ENCODE data around the gene CASS4. TPM values are rescaled to one million over a fixed set of nuclear protein-coding genes. Genes with fewer than 3 reads are reported as not detected.

The CASS4 gene
- total RNA-seq, 1 donor from 2014 or later: not detected

GRCh38 chr20:56433221-56433879, 21.3 kb downstream of the CASS4 start:
- Mint-ChIP-seq H3K4me3 (no peak overlapping the region), H3K27me3 (ENCODE audit: insufficient read depth, low read depth) (no peaks in the 10 kb centered on the region), H3K36me3 (no peaks in the 10 kb centered on the region), H3K9me3 (no peaks in the 10 kb centered on the region), H3K27ac (no peak overlapping the region), H3K4me1 (peaks cover 31% of the 10 kb centered on the region)
- no peak for TF ChIP-seq EZH2phosphoT487 (IDR thresholded peaks at IDR 0.05)
- TF ChIP-seq EZH2 (IDR thresholded peaks at IDR 0.05): no peak
- TF ChIP-seq CTCF (IDR thresholded peaks at IDR 0.05): no peak
- Histone ChIP-seq H4K20me1 (ENCODE audit: low read depth) (no peaks in the 10 kb centered on the region), H3K9me3 (ENCODE audit: low read depth) (no peaks in the 10 kb centered on the region), H3K79me2 (ENCODE audit: low read depth) (no peaks in the 10 kb centered on the region), H3K36me3 (no peaks in the 10 kb centered on the region), H2AFZ (replicated peaks) (no peak overlapping the region), H3K4me2 (no peak overlapping the region), H3F3A (ENCODE audit: low read depth) (no peaks in the 10 kb centered on the region), H3K9ac (no peak overlapping the region), H3K4me3 (no peak overlapping the region), H3K27ac (no peak overlapping the region), H3K27me3 (peaks cover 17% of the 10 kb centered on the region), H3K4me1 (no peaks in the 10 kb centered on the region)
- DNase-seq (ENCODE audit: low spot score): no peak

GRCh38 chr20:56433880-56434255, 21.8 kb downstream of the CASS4 start:
- Histone ChIP-seq H2AFZ (replicated peaks) (no peak overlapping the region), H3K4me3 (no peak overlapping the region), H3K4me2 (no peak overlapping the region), H3K36me3 (no peaks in the 10 kb centered on the region), H4K20me1 (ENCODE audit: low read depth) (no peaks in the 10 kb centered on the region), H3K27ac (no peak overlapping the region), H3F3A (ENCODE audit: low read depth) (no peaks in the 10 kb centered on the region), H3K27me3 (peaks cover 17% of the 10 kb centered on the region), H3K79me2 (ENCODE audit: low read depth) (no peaks in the 10 kb centered on the region), H3K4me1 (no peaks in the 10 kb centered on the region), H3K9me3 (ENCODE audit: low read depth) (no peaks in the 10 kb centered on the region), H3K9ac (no peak overlapping the region)
- Mint-ChIP-seq H3K9me3 (no peaks in the 10 kb centered on the region), H3K27ac (no peak overlapping the region), H3K36me3 (no peaks in the 10 kb centered on the region), H3K4me3 (no peak overlapping the region), H3K27me3 (ENCODE audit: insufficient read depth, low read depth) (peaks cover 2% of the 10 kb centered on the region), H3K4me1 (peaks cover 31% of the 10 kb centered on the region)
- no peak for TF ChIP-seq EZH2phosphoT487 (IDR thresholded peaks at IDR 0.05)
- no peak for DNase-seq (ENCODE audit: low spot score)

- Histone ChIP-seq H2AFZ (replicated peaks) (no peak overlapping the region), H3K4me2 (no peak overlapping the region), H4K20me1 (ENCODE audit: low read depth) (no peaks in the 10 kb centered on the region), H3K36me3 (no peaks in the 10 kb centered on the region), H3K9ac (no peak overlapping the region), H3K27me3 (no peaks in the 10 kb centered on the region), H3F3A (ENCODE audit: low read depth) (no peaks in the 10 kb centered on the region), H3K79me2 (ENCODE audit: low read depth) (no peaks in the 10 kb centered on the region), H3K4me3 (no peak overlapping the region), H3K27ac (no peak overlapping the region), H3K4me1 (no peaks in the 10 kb centered on the region), H3K9me3 (ENCODE audit: low read depth) (no peaks in the 10 kb centered on the region)
- TF ChIP-seq EZH2 (IDR thresholded peaks at IDR 0.05) (no peak), CTCF (IDR thresholded peaks at IDR 0.05) (no peak), EZH2phosphoT487 (IDR thresholded peaks at IDR 0.05) (no peak)
- no peak overlapping the region for H3K27ac Mint-ChIP-seq
- no peak overlapping the region for H3K4me3 Mint-ChIP-seq
- H3K4me1 Mint-ChIP-seq: peaks cover 16% of the 10 kb centered on the region
- no peaks in the 10 kb centered on the region for H3K9me3 Mint-ChIP-seq
- no peaks in the 10 kb centered on the region for H3K36me3 Mint-ChIP-seq
- DNase-seq (ENCODE audit: low spot score): no peak
- H3K27me3 Mint-ChIP-seq (ENCODE audit: insufficient read depth, low read depth): peaks cover 2% of the 10 kb centered on the region
Measured at GRCh38 chr20:56437196-56437960, 25.3 kb downstream of the CASS4 start.

GRCh38 chr20:56438284-56438683, 26.2 kb downstream of the CASS4 start:
- Mint-ChIP-seq H3K4me1 (peaks cover 14% of the 10 kb centered on the region), H3K27ac (no peak overlapping the region), H3K36me3 (no peaks in the 10 kb centered on the region), H3K9me3 (no peaks in the 10 kb centered on the region), H3K27me3 (ENCODE audit: insufficient read depth, low read depth) (peaks cover 2% of the 10 kb centered on the region), H3K4me3 (no peak overlapping the region)
- H3K9me3 ChIP-seq (ENCODE audit: low read depth): no peaks in the 10 kb centered on the region
- no peak overlapping the region for H3K27ac ChIP-seq
- H2AFZ ChIP-seq (replicated peaks): no peak overlapping the region
- no peaks in the 10 kb centered on the region for H4K20me1 ChIP-seq (ENCODE audit: low read depth)
- no peak for DNase-seq (ENCODE audit: low spot score)
- no peaks in the 10 kb centered on the region for H3K27me3 ChIP-seq
- H3F3A ChIP-seq (ENCODE audit: low read depth): no peaks in the 10 kb centered on the region
- no peak for TF ChIP-seq EZH2phosphoT487 (IDR thresholded peaks at IDR 0.05)
- no peak for TF ChIP-seq EZH2 (IDR thresholded peaks at IDR 0.05)
- no peak for TF ChIP-seq CTCF (IDR thresholded peaks at IDR 0.05)
- no peaks in the 10 kb centered on the region for H3K79me2 ChIP-seq (ENCODE audit: low read depth)
- no peaks in the 10 kb centered on the region for H3K4me1 ChIP-seq
- H3K36me3 ChIP-seq: no peaks in the 10 kb centered on the region
- H3K9ac ChIP-seq: no peak overlapping the region
- H3K4me3 ChIP-seq: no peak overlapping the region
- no peak overlapping the region for H3K4me2 ChIP-seq
